NB4 (cell line): ENCODE data around the gene DAAM2.

Experiments used
- CTCF ChIP-seq: IDR thresholded peaks from one replicate; pipeline ENCODE4 v1.5.1; 2012; ENCODE audit warnings: low read depth, low read length
- MYC ChIP-seq: IDR thresholded peaks from 2 replicates; pipeline ENCODE4 v1.6.1; 2011; ENCODE audit warnings: low read depth, low read length
- POLR2A ChIP-seq: IDR thresholded peaks from 2 replicates; pipeline ENCODE4 v1.6.1; 2011; ENCODE audit warnings: mild to moderate bottlenecking; ENCODE audit not compliant: insufficient read length; ENCODE audit errors: extremely low read depth
- TF ChIP-seq, protein P1 (sequence below): IDR thresholded peaks from 2 replicates; pipeline ENCODE4 v1.6.1; 2011; ENCODE audit warnings: low read depth, low read length

DNA sequence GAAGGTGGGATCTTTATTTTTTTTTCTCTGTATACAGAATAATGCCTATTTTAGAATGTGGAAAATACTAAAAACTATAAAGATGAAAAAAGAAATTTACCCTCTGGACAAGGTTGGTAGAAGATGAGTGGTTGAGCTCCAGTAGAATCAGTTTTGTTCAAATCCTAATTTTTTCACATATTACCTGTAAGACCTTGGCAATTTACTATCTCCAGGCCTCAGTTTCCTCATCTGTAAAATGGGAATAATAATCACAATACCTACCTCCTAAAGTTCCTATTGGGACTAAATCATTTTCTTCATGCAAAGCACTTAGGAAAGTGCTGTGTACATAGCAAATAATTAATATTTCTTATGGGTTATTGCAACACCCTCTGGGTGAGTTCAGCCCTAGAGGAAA, 28.4 kb downstream of the DAAM2 start:
- no peak for TF ChIP-seq CTCF
- no peak for TF ChIP-seq POLR2A
- TF ChIP-seq, protein P1, sequence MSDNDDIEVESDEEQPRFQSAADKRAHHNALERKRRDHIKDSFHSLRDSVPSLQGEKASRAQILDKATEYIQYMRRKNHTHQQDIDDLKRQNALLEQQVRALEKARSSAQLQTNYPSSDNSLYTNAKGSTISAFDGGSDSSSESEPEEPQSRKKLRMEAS = no peak
- no peak for TF ChIP-seq MYC
